GM18502 (cell line): Measurements from ENCODE around the gene TASL.
A peak's percentile ranks its signal among the peaks of the same experiment; 100 is the strongest.
"Not testable (repeated sequence)": the region's sequence is repeated elsewhere in the genome, so short reads cannot be mapped to it uniquely, and the experiment has no call there.

Experiments used
- ATAC-seq: cut with Tn5 transposase; IDR thresholded peaks from one replicate; pipeline ENCODE4 v1.9.1; 2021; ENCODE audit warnings: mild to moderate bottlenecking; ENCODE audit not compliant: unreplicated experiment, poor library complexity

Gene TASL

GRCh38 chrX:30577362-30577991, at the start of gene TASL:
Gene TASL (minus strand): TSS chrX:30577766. CDS start chrX:30560355, 17,411 bp downstream.
- peak; percentile 88 for ATAC-seq

DNA sequence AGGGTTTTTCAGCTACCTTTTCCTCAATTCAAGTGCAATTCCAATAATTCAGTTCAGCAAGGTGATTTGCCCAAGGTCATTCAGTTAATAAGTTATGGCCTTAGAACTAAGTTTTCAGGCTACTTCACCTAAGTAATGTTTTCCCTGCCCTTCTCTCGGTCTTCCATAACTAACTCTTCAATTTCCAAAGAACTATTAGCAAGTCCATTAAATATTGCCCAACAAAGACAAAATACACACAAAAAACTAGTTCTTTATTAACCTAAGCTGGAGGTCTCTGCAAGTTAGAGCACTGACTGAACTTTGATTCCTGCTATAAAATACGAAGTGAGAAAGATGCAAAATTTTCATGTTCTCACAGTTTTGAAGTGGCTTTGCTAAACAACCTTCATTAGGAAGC, 48.8 kb upstream of the TASL start:
- no peak for ATAC-seq

- ATAC-seq: no peak
These were observed 44.8 kb upstream of the TASL start for GRCh38 chrX:30622361-30622760.

DNA sequence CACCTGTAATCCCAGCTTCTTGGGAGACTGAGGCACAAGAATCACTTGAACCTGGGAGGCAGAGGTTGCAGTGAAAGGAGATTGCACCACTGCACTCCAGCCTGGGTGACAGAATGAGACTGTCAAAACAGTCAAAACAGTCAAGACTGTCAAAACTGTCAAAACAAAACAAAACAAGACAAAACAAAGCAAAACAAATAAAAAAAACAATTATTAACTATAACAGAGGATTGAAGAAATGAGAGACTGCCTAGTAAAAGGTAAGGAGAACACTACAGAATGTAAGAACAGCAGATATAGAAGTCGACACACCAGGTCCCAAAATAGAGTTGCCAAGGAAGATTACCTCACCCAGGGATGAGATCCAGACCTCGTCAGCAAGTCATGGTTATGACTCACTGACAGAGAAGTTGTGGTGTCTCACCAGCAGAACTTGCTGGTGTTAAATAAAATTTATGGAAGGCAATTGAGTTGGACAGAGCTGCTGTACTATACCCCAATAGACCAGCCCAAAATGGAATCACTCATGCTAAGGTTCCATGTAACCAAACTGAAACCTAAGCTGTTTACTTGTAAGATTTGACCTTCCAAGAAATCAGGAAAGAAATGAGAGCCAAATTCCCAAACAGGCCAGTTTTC, 43.5 kb upstream of the TASL start:
- ATAC-seq: no peak

- no peak for ATAC-seq
These were observed 42.6 kb upstream of the TASL start for GRCh38 chrX:30620125-30620524.

DNA sequence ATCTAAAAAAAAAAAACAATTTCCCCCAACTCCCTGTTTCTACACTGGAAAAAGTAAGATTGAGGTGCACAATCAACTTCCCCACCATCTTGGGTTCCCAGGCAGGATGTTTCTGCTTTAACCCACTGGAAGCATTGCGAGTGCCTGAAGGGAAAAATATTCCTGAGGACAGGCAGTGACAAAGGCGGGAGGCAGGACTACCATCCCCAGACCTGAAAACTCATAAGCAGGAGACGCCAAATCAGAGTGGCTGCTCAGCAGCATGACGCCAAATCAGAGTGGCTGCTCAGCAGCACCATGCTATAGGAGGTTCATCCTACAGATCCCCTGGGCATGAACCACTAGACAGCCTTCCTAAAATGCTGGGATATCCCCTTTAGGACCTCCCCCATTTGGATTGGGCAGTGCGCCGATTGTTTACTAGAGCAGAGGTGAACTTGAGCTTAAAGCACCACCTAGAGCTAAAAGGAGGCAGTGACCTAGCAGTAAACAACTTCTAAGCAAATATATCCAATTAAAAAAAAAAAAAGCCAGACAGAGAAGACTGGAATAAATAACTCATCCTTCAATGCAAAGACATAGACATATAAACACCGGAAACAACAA, 40.7 kb upstream of the TASL start:
- no peak for ATAC-seq

- ATAC-seq: peak; percentile 65
These were observed 37.7 kb upstream of the TASL start for GRCh38 chrX:30615229-30615628.

- no peak for ATAC-seq
These were observed 36.2 kb upstream of the TASL start for GRCh38 chrX:30613721-30614120.

GRCh38 chrX:30612250-30612655, 34.7 kb upstream of the TASL start:
- no peak for ATAC-seq

GRCh38 chrX:30610026-30610425, 32.5 kb upstream of the TASL start:
- no peak for ATAC-seq

DNA sequence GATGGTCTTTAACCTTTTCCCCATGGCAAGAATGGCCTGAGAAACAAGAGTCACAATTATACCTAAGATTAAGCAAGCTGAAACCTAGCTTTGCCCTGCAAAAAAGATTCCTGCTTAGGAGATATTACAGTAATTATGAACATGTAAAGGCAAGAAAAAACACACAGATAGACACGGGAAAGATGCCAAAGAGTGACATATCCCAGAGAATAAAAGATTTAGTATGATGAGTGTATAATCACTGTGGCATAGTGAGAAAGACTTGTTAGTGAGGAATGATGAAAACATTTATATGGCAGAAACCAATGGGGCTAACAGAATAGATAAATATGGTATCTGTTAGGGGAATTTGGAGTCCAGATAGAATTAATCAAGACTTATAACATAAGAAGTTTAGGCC, 29.6 kb upstream of the TASL start:
- ATAC-seq: no peak

DNA sequence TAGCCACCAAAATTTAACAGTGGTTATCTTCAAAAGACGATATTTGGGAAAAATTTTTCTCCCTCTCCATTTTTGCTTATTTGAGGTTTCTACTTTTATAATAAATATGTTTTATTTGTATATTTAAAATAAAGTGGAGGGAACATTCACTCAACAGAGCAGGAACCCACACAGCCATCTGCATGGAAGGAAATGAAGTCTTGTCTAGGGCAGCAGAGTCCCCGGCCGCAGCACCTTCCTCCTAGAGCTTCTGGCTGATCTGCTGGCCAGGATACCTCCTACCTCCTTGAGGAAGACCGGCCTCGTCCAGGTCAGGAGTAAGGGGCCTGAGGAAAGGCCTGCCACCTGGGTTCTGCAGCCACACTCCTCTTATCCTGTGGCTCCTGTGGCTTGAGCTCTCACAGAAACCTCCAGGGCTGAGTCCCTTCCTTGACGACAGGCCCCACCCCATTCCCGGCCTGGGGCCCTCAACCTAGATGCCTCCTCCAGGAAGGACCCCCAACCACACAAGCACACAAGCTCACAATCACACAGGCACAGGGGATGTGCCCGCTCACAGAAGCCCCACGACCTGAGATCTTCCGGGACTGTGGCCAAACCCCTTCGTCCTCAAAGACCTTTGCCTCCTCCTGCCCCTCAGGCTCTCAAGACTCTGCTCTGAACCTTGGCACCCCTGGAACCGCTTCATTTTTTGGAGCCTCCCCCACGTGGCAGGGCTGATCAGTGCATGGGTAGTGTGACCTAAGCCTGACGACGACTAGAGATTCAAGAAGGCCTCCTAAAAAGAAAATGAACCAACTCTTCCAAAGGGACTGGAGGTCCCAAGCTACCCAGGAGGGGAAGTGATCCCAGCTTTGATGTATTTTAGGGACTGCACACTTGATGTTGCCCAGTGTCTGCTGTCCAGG, 23.0 kb upstream of the TASL start:
- not testable (repeated sequence) for ATAC-seq

DNA sequence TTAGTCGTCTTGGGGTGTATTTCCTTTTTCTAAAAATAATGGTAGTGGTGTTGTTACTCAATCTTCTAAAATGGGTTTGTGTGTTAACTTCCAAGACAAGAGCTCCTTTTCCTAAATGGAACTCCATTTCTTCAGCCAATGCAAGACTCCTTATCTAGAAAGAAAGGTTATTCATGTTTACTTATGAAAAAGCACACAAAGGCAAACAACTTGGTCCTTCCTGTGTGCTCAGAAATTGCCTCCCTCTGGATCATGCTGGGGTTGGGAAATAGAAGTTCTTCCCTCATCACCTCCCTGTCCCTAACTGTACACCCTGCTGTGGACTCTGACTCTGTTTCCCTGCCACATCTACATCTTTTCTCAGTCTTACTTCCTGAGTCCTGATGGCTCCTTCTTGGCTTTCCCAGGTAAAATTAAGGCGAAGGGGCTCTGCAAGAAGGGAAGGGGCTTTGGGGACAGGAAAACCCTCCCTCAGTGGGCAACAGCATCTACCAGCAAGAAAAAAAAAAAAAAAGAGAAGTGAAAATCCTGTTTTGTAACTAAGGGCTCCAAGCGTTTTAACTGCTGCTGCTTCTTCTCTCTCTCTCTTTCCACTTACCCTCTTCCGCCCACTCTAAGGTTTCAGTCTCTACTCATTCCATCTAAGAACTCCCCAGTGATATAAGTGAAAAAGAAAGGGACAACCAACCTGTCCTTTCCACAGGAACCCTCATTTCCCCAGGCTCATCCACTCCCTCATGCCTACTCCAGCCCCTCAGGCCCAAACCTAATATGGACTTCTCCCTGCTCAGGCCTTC, 19.8 kb upstream of the TASL start:
- ATAC-seq: peak; percentile 79

- ATAC-seq: peak; percentile 57
These were observed 16.1 kb upstream of the TASL start for GRCh38 chrX:30593440-30594200.

DNA sequence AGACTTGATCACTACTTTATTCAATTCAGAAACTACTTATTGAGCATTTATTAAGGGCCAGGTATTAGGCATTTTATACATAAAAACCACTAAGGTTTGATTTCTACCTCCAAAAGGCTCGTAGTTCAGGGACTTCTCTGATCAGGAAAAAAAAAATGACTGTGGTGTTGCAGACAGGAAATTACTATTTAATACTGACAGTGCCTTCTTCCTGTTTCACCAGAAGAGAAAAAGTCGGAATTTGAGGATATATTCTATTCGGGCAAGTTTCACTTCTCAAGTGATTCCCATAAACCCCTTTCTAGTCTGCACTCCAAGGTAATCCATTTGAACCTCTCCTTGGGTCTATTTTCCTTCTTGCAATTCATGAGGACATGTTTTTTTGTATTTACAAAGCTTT, 15.3 kb upstream of the TASL start:
- no peak for ATAC-seq

GRCh38 chrX:30590368-30590767, 12.8 kb upstream of the TASL start:
- ATAC-seq: no peak

DNA sequence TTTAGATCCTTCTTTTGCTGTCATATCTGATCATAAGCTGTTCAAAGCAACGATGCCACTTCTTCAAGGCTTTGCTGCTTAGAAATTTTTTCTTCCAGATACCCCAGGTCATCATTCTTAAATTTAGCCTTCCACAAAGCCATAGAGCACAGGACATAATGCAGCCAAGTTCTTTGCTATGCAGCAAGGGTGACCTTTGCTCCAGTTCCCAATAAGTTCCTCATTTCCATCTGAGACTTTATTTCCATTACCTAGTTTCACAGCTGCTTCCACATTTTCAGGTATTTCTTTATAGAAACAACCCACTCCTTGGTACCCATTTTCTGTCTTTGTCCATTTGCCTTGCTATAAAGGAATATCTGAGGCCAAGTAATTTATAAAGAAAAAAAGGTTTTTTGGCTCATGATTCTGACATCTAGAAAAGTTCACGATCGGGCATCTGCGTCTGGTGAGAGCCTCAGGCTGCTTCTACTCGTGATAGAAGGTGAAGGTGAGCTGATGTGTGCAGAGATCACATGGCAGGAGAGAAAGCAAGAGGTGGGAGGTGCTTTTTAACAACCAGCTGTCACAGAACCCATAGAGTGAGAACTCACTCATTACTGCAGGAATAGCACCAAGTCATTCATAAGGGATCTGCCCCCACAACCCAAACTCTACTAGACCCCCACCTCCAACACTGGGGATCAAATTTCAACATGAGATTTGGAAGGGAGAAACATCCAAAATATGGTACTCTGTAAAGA, 11.8 kb upstream of the TASL start:
- ATAC-seq: peak; percentile 34

DNA sequence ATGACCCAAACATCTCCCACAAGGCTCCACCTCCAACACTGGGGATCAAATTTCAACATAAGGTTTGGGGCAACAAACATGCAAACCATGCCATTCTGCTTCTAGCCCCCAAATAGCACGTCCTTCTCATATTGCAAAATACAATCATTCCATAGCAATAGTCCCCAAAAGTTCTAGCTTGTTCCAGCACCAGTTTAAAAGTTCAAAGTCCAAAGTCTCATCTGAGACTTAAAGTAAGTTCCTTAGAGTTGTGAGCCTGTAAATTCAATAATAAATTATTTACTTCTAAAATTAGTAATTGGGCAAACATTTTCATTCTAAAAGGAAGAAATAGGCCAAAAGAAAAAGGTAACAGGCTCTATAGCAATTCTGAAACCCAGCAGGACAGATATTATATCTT, 8.9 kb upstream of the TASL start:
- ATAC-seq: no peak

GRCh38 chrX:30582664-30583063, 5.1 kb upstream of the TASL start:
- ATAC-seq: no peak
